Gastroesophageal sphincter (tissue), 4 donors: ENCODE data around the gene DNAH9. TPM values are rescaled to one million over a fixed set of nuclear protein-coding genes. Genes with fewer than 3 reads are reported as not detected.

Source experiments
- ATAC-seq: fragments of 150-250 bp; one replicate; pipeline ENCODE4 v1.9.1; 2016; ENCODE audit warnings: mild to moderate bottlenecking, moderate library complexity
- H3K27ac ChIP-seq, 4 donors: fragments of 200-600 bp; sonication (generic) in 3 of 4; 1 replicate in 3 of 4; 2 replicates in 1 of 4; pipeline ENCODE4 v1.5.1; 2016 to 2019
- H3K27me3 ChIP-seq: fragments of 200-600 bp; sonication (generic); one replicate; pipeline ENCODE4 v1.5.1; 2019
- H3K36me3 ChIP-seq, 2 donors: fragments of 200-600 bp; sonication (generic); one replicate each; pipeline ENCODE4 v1.5.1; 2019; ENCODE audit warnings: control low read depth in 1 of 2
- H3K4me1 ChIP-seq, 3 donors: fragments of 200-600 bp; sonication (generic); 1 replicate in 2 of 3; 2 replicates in 1 of 3; pipeline ENCODE4 v1.5.1; 2016 to 2019; ENCODE audit warnings: control low read depth in 2 of 3
- H3K4me3 ChIP-seq, 2 donors: fragments of 200-600 bp; sonication (generic); one replicate each; pipeline ENCODE4 v1.5.1; 2019; ENCODE audit warnings: mild to moderate bottlenecking in 1 of 2, moderate library complexity in 1 of 2
- H3K9me3 ChIP-seq, 3 donors: fragments of 200-600 bp; sonication (generic); one replicate each; pipeline ENCODE4 v1.5.1; 2017 to 2019; ENCODE audit warnings: control low read depth in 2 of 3
- CTCF ChIP-seq, 4 experiments: fragments of 200-600 bp in 2 of 4; fragments of 450-650 bp in 2 of 4; sonication (generic) in 1 of 4; IDR thresholded peaks; one replicate each; pipeline ENCODE4 v1.5.1; 2017 to 2019; ENCODE audit warnings: antibody characterized with exemption in 4 of 4, mild to moderate bottlenecking in 2 of 4, moderate library complexity in 2 of 4
- EP300 ChIP-seq: sonication (generic); formaldehyde crosslinking; IDR thresholded peaks from one replicate; pipeline ENCODE4 v1.6.1; 2017; ENCODE audit warnings: antibody characterized with exemption, mild to moderate bottlenecking
- POLR2A ChIP-seq, 2 donors: fragments of 450-650 bp; IDR thresholded peaks; one replicate each; pipeline ENCODE4 v1.6.1; 2017; ENCODE audit warnings: antibody characterized with exemption in 2 of 2, mild to moderate bottlenecking in 2 of 2, moderate library complexity in 1 of 2
- POLR2AphosphoS5 ChIP-seq: sonication (generic); formaldehyde crosslinking; IDR thresholded peaks from one replicate; pipeline ENCODE4 v1.6.1; 2017; ENCODE audit warnings: antibody characterized with exemption
- WGBS, 2 donors: methylation state at CpG; one replicate each; pipeline ENCODE4 v1.1.5; 2018; ENCODE audit warnings: low coverage in 1 of 2; 5-methylcytosine and 5-hydroxymethylcytosine counted together
- total RNA-seq, 4 donors: library from RNA; depleted of rRNA; stranded (reverse); fragments of >200 nt; gene quantifications; one replicate each; pipeline ENCODE4 v1.1.0, GENCODE V29; 2016

Gene DNAH9
- total RNA-seq, 4 donors from 2014 or later: 0.12 to 0.15 (median 0.13) TPM; not detected in 1

- no CpG with 5 or more reads among the region's 7 CpGs for WGBS, 2 donors
- Histone ChIP-seq H3K4me3 (no peak overlapping the region), H3K27me3 (peaks cover 17% of the 10 kb centered on the region), H3K27ac (no peak overlapping the region), H3K36me3 (no peaks in the 10 kb centered on the region), H3K4me1 (peaks cover 0 to 2% (median 0%) of the 10 kb centered on the region in 3 donors), H3K9me3 (no peaks in the 10 kb centered on the region)
- no peak for TF ChIP-seq POLR2A (IDR thresholded peaks at IDR 0.05)
- TF ChIP-seq CTCF (IDR thresholded peaks at IDR 0.05): no peak
- no peak for TF ChIP-seq EP300
- TF ChIP-seq POLR2AphosphoS5: no peak
- ATAC-seq: no peak
Observed at GRCh38 chr17:11559601-11560000, 38.7 kb upstream of the DNAH9 start.

- no peak overlapping the region for H3K4me3 ChIP-seq
- TF ChIP-seq CTCF (IDR thresholded peaks at IDR 0.05) (no peak), POLR2A (IDR thresholded peaks at IDR 0.05) (no peak)
- no peak overlapping the region for H3K27ac ChIP-seq
- H3K4me1 ChIP-seq: peaks cover 0 to 7% (median 0%) of the 10 kb centered on the region in 3 donors
- H3K27me3 ChIP-seq: peaks cover 17% of the 10 kb centered on the region
- ATAC-seq: no peak
- WGBS, 2 donors: 50% methylated on average over 1 of the region's 1 CpG; no CpG with 5 or more reads in 1 of the 2 donors
- H3K36me3 ChIP-seq: no peaks in the 10 kb centered on the region
- no peaks in the 10 kb centered on the region for H3K9me3 ChIP-seq
Observed at GRCh38 chr17:11561281-11561680, 37.0 kb upstream of the DNAH9 start.

- WGBS, 2 donors: 83% methylated on average over 2 of the region's 2 CpGs; no CpG with 5 or more reads in 1 of the 2 donors
- ATAC-seq: no peak
- peaks cover 0 to 7% (median 0%) of the 10 kb centered on the region in 3 donors for H3K4me1 ChIP-seq
Observed at GRCh38 chr17:11561702-11562101, 36.6 kb upstream of the DNAH9 start.

GRCh38 chr17:11564589-11565380, 33.5 kb upstream of the DNAH9 start:
- ATAC-seq: no peak
- 27 to 29% methylated on average over 3 of the region's 3 CpGs for WGBS, 2 donors
- H3K4me1 ChIP-seq: peaks cover 0 to 7% (median 0%) of the 10 kb centered on the region in 3 donors

More at GRCh38 chr17:11561702-11562101, 36.6 kb upstream of the DNAH9 start:
- Histone ChIP-seq H3K4me3 (no peak overlapping the region), H3K27me3 (peaks cover 17% of the 10 kb centered on the region), H3K36me3 (no peaks in the 10 kb centered on the region), H3K27ac (no peak overlapping the region), H3K9me3 (no peaks in the 10 kb centered on the region)
- TF ChIP-seq POLR2AphosphoS5 (no peak), CTCF (IDR thresholded peaks at IDR 0.05) (no peak), POLR2A (IDR thresholded peaks at IDR 0.05) (no peak), EP300 (no peak)

More at GRCh38 chr17:11564589-11565380, 33.5 kb upstream of the DNAH9 start:
- TF ChIP-seq CTCF (IDR thresholded peaks at IDR 0.05) (no peak), POLR2AphosphoS5 (no peak), EP300 (no peak), POLR2A (IDR thresholded peaks at IDR 0.05) (no peak)
- Histone ChIP-seq H3K9me3 (no peaks in the 10 kb centered on the region), H3K27me3 (no peaks in the 10 kb centered on the region), H3K4me3 (no peak overlapping the region), H3K27ac (no peak overlapping the region), H3K36me3 (no peaks in the 10 kb centered on the region)
